Measurements from ENCODE around the gene MYBPHL.

Gene MYBPHL

DNA sequence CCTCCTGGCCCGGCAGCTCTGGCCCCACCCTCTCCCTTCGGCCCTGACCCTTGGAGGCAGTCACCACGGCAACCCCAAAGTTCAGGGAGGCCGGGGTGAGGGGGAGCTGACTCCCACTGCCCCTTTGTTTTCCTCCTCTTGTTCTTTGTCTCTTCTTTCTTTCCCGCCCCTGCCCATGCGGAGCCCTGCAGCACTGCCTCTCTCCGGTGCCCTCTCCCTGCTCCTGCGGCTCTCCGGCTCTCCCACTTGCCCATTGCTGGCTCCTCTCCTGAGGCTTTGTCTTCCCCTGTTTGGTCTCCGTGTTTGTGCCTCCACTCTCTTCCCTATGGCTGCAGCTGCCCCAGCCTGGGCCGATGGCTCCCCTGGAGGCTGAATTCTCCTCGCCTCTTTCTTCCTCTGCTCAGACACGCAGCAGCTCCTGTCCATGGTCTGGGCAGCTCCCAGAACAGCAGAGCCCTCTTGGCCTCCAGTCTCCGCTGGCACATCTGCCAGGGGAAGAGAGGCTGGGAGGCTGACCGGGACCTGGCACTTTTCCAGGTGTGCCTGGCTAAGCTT, 51.6 kb downstream of the MYBPHL start:
- H3K9ac ChIP-seq (ENCODE audit: insufficient read length) = no peak overlapping the region
- TF ChIP-seq FOXP2 (optimal IDR thresholded peaks at IDR 0.05; ENCODE audit: control extremely low read depth, extremely low read length, insufficient read depth) = no peak
- peaks cover 3% of the 10 kb centered on the region; the same call in 1 of the 2 replicates for H3K36me3 ChIP-seq (ENCODE audit: insufficient read depth, low read length)
- no peak for DNase-seq (ENCODE audit: low read depth, low spot score)
- H3K9me3 ChIP-seq (ENCODE audit: low read depth, low read length) = no peaks in the 10 kb centered on the region
- H3K27ac ChIP-seq = no peak overlapping the region
- H3K4me3 ChIP-seq = no peak overlapping the region

- peak overlapping the region; percentile 72; the same call in 1 of the 2 replicates for H3K4me3 ChIP-seq
- no peak for TF ChIP-seq POLR2AphosphoS5 (IDR thresholded peaks at IDR 0.05; ENCODE audit: borderline replicate concordance, low read depth, low read length)
- TF ChIP-seq EZH2 (IDR thresholded peaks at IDR 0.05) = no peak
- no peak for TF ChIP-seq FOXP2 (optimal IDR thresholded peaks at IDR 0.05; ENCODE audit: control extremely low read depth, extremely low read length, insufficient read depth)
- DNase-seq (ENCODE audit: low read depth, low spot score) = no peak
- no peaks in the 10 kb centered on the region for H3K9me3 ChIP-seq (ENCODE audit: low read depth, low read length)
- peaks cover 3% of the 10 kb centered on the region; the same call in 1 of the 2 replicates for H3K36me3 ChIP-seq (ENCODE audit: insufficient read depth, low read length)
- H3K9ac ChIP-seq (ENCODE audit: insufficient read length) = no peak overlapping the region
- no peak overlapping the region for H3K27ac ChIP-seq
Measured at GRCh38 chr1:109254621-109255096, 52.2 kb downstream of the MYBPHL start.

DNA sequence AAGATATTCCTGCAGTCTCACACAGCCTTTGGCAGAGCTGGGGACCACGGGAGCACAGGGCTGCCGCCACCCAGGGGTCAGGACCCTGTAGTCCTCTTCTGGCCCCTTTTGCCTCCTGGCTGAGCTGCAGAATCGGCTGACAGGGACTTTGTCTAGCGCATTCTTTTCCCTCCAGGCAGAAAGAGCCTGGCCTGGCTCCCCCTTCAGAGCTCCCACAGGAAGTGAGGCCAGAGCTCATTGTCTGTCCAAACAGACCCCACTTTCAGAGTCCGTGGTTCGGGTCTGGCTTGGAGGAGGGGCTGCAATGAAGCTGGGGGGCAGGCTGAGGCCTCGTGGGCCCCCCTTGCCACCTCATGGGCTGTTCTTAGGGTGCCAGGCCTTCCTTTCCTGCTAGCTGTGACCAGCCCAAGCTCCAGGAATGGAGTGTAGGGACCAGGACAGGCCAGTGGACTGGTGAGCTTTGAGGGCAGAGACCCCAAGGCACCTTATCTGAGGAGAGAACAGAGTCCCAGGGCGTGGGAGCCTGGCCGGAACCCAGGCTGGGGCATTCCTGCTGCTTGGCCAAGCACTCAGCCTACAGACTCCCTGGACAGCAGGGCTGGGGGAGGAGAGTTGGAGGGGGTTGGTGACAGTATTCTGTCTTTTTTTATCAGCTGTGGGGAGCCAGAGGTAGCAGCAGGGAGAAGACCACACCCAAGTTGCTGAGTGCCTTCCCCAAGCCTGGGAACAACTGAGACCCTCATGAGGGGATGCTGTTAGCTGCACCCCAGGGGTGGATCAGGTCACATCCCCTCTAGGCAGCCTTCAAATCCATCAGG, 52.8 kb downstream of the MYBPHL start:
- TF ChIP-seq FOXP2 (optimal IDR thresholded peaks at IDR 0.05; ENCODE audit: control extremely low read depth, extremely low read length, insufficient read depth) = no peak
- TF ChIP-seq POLR2AphosphoS5 (IDR thresholded peaks at IDR 0.05; ENCODE audit: borderline replicate concordance, low read depth, low read length) = no peak; the same call in 1 of the 2 replicates
- TF ChIP-seq EZH2 (IDR thresholded peaks at IDR 0.05) = no peak
- Histone ChIP-seq H3K36me3 (ENCODE audit: insufficient read depth, low read length) (peaks cover 1% of the 10 kb centered on the region; the same call in 1 of the 2 replicates), H3K4me3 (peak overlapping the region; percentile 72), H3K27ac (peak overlapping the region; percentile 73), H3K9ac (ENCODE audit: insufficient read length) (peak overlapping the region; percentile 80), H3K9me3 (ENCODE audit: low read depth, low read length) (no peaks in the 10 kb centered on the region)
- DNase-seq (ENCODE audit: low read depth, low spot score) = no peak

DNA sequence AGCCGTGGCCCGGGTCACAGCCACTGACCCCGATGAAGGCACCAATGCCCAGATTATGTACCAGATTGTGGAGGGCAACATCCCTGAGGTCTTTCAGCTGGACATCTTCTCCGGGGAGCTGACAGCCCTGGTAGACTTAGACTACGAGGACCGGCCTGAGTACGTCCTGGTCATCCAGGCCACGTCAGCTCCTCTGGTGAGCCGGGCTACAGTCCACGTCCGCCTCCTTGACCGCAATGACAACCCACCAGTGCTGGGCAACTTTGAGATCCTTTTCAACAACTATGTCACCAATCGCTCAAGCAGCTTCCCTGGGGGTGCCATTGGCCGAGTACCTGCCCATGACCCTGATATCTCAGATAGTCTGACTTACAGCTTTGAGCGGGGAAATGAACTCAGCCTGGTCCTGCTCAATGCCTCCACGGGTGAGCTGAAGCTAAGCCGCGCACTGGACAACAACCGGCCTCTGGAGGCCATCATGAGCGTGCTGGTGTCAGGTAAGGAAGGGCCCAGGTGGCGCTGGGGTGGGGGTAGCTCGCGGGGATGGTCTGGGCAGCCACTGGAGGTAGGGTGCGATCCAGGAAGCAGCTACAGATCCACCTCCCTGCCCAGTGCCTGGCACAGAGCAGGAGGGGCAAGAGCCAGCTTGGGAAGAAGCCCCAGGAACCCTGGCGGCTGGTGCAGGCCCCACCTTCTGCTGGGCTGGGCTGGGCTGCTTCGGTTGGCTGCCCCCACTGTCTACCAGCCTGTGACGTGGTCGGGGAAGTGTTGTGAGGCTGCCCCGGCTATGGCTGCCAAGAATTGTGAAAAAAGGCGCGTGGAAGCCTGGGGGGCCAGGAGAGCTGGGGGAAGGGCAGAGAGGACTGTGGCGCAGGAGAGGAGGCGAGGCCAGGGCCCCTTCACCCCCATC, 53.7 kb downstream of the MYBPHL start:
- TF ChIP-seq POLR2AphosphoS5 (IDR thresholded peaks at IDR 0.05; ENCODE audit: borderline replicate concordance, low read depth, low read length) (peak; percentile 48; the same call in 1 of the 2 replicates), FOXP2 (optimal IDR thresholded peaks at IDR 0.05; ENCODE audit: control extremely low read depth, extremely low read length, insufficient read depth) (peak; percentile 11), EZH2 (IDR thresholded peaks at IDR 0.05) (no peak)
- peak overlapping the region; percentile 72 for H3K4me3 ChIP-seq
- H3K36me3 ChIP-seq (ENCODE audit: insufficient read depth, low read length) = no peaks in the 10 kb centered on the region; the same call in 1 of the 2 replicates
- DNase-seq (ENCODE audit: low read depth, low spot score) = no peak
- peak overlapping the region; percentile 73 for H3K27ac ChIP-seq
- peak overlapping the region; percentile 80 for H3K9ac ChIP-seq (ENCODE audit: insufficient read length)
- no peaks in the 10 kb centered on the region for H3K9me3 ChIP-seq (ENCODE audit: low read depth, low read length)

DNA sequence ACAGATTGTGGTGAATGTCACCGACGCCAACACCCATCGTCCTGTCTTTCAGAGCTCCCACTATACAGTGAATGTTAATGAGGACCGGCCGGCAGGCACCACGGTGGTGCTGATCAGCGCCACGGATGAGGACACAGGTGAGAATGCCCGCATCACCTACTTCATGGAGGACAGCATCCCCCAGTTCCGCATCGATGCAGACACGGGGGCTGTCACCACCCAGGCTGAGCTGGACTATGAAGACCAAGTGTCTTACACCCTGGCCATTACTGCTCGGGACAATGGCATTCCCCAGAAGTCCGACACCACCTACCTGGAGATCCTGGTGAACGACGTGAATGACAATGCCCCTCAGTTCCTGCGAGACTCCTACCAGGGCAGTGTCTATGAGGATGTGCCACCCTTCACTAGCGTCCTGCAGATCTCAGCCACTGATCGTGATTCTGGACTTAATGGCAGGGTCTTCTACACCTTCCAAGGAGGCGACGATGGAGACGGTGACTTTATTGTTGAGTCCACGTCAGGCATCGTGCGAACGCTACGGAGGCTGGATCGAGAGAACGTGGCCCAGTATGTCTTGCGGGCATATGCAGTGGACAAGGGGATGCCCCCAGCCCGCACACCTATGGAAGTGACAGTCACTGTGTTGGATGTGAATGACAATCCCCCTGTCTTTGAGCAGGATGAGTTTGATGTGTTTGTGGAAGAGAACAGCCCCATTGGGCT, 54.5 kb downstream of the MYBPHL start:
- TF ChIP-seq FOXP2 (optimal IDR thresholded peaks at IDR 0.05; ENCODE audit: control extremely low read depth, extremely low read length, insufficient read depth) = no peak
- TF ChIP-seq POLR2AphosphoS5 (IDR thresholded peaks at IDR 0.05; ENCODE audit: borderline replicate concordance, low read depth, low read length) = no peak
- TF ChIP-seq EZH2 (IDR thresholded peaks at IDR 0.05) = no peak
- H3K9me3 ChIP-seq (ENCODE audit: low read depth, low read length) = no peaks in the 10 kb centered on the region
- DNase-seq (ENCODE audit: low read depth, low spot score) = no peak
- H3K27ac ChIP-seq = no peak overlapping the region
- H3K36me3 ChIP-seq (ENCODE audit: insufficient read depth, low read length) = no peaks in the 10 kb centered on the region; the same call in 1 of the 2 replicates
- no peak overlapping the region for H3K4me3 ChIP-seq
- H3K9ac ChIP-seq (ENCODE audit: insufficient read length) = no peak overlapping the region

- no peaks in the 10 kb centered on the region for H3K9me3 ChIP-seq (ENCODE audit: low read depth, low read length)
- DNase-seq (ENCODE audit: low read depth, low spot score) = no peak
- no peaks in the 10 kb centered on the region; the same call in 1 of the 2 replicates for H3K36me3 ChIP-seq (ENCODE audit: insufficient read depth, low read length)
- no peak overlapping the region for H3K27ac ChIP-seq
- no peak overlapping the region for H3K9ac ChIP-seq (ENCODE audit: insufficient read length)
- TF ChIP-seq FOXP2 (optimal IDR thresholded peaks at IDR 0.05; ENCODE audit: control extremely low read depth, extremely low read length, insufficient read depth) (no peak), POLR2AphosphoS5 (IDR thresholded peaks at IDR 0.05; ENCODE audit: borderline replicate concordance, low read depth, low read length) (no peak)
- H3K4me3 ChIP-seq = no peak overlapping the region
Measured at GRCh38 chr1:109251277-109252166, 55.3 kb downstream of the MYBPHL start.

Data from SK-N-MC (cell line).